GM19035 (cell line): ENCODE data around the gene SPECC1L.

Source experiments
- ATAC-seq: cut with Tn5 transposase; IDR thresholded peaks from one replicate; pipeline ENCODE4 v1.9.1; 2021; ENCODE audit not compliant: unreplicated experiment

The SPECC1L gene

GRCh38 chr22:24319451-24319850 is 48.8 kb downstream of the SPECC1L start:
- ATAC-seq: no peak

GRCh38 chr22:24321999-24322398 is 51.4 kb downstream of the SPECC1L start:
- no peak for ATAC-seq

- ATAC-seq: no peak
These were observed 51.9 kb downstream of the SPECC1L start for GRCh38 chr22:24322522-24322921.

- ATAC-seq: no peak
These were observed 52.6 kb downstream of the SPECC1L start for GRCh38 chr22:24323233-24323632.

GRCh38 chr22:24323695-24324094 is 53.1 kb downstream of the SPECC1L start:
- no peak for ATAC-seq

- no peak for ATAC-seq
These were observed 53.5 kb downstream of the SPECC1L start for GRCh38 chr22:24324137-24324536.

GRCh38 chr22:24325105-24325757 is 54.6 kb downstream of the SPECC1L start:
- peak; percentile 67 for ATAC-seq

- ATAC-seq: no peak
These were observed 55.6 kb downstream of the SPECC1L start for GRCh38 chr22:24326266-24326665.

GRCh38 chr22:24327832-24328231 is 57.2 kb downstream of the SPECC1L start:
- no peak for ATAC-seq

- no peak for ATAC-seq
These were observed 58.8 kb downstream of the SPECC1L start for GRCh38 chr22:24329453-24329852.

- no peak for ATAC-seq
These were observed 60.0 kb downstream of the SPECC1L start for GRCh38 chr22:24330636-24331035.

DNA sequence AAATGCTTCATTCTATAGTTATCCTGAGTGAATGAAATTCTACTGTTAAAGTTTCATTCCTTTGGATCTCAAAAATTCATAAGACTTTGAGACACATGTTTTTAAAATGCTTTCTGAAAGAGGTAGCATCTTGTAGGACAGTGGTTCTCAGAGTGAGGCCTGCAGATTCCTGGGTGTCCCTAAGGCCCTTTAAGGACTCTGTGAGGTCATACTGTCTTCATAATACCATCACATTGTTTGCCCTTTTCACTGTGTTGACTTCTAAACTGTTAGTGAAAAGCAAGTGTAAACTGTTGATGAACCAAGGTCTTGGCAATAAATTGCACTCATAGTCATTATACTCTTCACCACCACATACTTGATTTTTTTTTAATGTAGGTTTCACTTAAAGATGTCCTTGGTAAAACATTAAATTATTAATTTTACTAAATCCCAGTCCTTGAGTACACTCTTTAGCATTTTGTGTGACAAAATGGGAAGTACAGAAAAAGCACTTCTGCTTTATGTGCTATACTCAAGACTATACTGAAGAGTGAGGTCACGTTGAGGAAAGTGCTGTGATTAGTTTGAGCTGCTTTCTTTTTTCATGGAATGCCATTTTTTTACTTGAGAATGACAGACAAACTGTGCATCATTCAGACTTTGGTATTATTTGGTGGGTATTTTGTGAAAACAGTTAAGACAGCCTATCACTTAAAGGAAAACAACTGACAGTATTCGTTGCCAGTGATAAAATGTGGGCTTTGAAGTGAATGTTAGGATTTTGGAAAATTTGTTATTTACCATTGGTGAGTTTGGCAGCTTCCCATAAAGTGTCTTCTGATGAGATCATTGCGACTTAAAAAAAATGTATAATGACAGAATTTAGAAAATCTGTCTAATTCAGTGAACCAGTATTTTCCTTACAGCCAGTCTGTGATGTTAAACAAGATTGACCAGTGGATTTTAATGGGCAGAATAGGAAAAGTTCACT is 61.1 kb downstream of the SPECC1L start:
- no peak for ATAC-seq

- no peak for ATAC-seq
These were observed 62.7 kb downstream of the SPECC1L start for GRCh38 chr22:24333301-24333700.

- ATAC-seq: no peak
These were observed 64.9 kb downstream of the SPECC1L start for GRCh38 chr22:24335496-24335895.

GRCh38 chr22:24337894-24338645 is 67.4 kb downstream of the SPECC1L start:
- ATAC-seq: no peak

- ATAC-seq: no peak
These were observed 68.3 kb downstream of the SPECC1L start for GRCh38 chr22:24338726-24339451.

DNA sequence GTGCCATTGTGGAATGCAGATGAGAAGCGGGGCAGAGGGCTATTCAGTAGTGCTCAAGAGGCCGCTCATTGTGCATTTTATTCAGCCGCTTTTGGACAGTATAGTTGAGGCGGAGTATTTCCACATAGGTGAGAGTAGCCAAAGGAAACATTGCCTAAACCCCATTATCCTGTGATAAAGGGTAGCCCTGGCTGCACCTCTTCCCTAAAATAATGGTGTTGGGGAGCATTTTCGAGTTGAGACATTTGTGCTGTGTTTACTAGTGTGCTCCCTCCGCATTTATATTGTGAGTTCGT is 68.8 kb downstream of the SPECC1L start:
- no peak for ATAC-seq

GRCh38 chr22:24341627-24342026 is 71.0 kb downstream of the SPECC1L start:
- ATAC-seq: no peak

GRCh38 chr22:24350627-24351026 is 80.0 kb downstream of the SPECC1L start:
- ATAC-seq: no peak

DNA sequence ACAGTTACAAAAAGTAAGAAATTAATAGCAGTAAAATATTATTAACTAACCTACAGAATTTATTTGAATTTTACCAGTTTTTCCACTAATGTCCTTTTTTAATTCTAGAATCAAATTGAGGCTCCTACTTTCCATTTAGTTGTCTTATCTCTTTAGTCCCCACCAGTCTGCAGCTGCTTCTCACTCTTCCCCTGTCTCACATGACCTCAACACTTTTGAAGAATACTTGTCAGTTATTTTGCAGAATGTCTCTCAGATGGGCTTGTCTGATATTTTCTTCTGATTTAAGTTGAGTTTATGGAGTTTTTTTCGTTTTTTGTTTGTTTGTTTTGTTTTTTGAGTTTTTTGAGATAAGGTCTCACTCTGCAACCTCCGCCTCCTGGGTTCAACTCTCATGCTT is 82.5 kb downstream of the SPECC1L start:
- ATAC-seq: no peak

- ATAC-seq: no peak
These were observed 84.9 kb downstream of the SPECC1L start for GRCh38 chr22:24355574-24355973.
